Transverse colon (tissue), 4 donors: ENCODE data around the gene HAUS3. TPM values are rescaled to one million over a fixed set of nuclear protein-coding genes. Genes with fewer than 3 reads are reported as not detected.
"Not testable (repeated sequence)": the region's sequence is repeated elsewhere in the genome, so short reads cannot be mapped to it uniquely, and the experiment has no call there.

Experiments
- DNase-seq: peaks from one replicate; pipeline ENCODE4 v3.0.0-alpha.2; 2019
- H3K27ac ChIP-seq, 4 donors: fragments of 200-600 bp; sonication (generic); 2 replicates each; pipeline ENCODE4 v1.5.1; 2016 to 2018; ENCODE audit warnings: inconsistent platforms in 4 of 4
- H3K27me3 ChIP-seq: fragments of 200-600 bp; sonication (generic); 2 replicates; pipeline ENCODE4 v1.5.1; 2017; ENCODE audit warnings: inconsistent platforms
- H3K36me3 ChIP-seq, 4 donors: fragments of 200-600 bp; sonication (generic); 2 replicates each; pipeline ENCODE4 v1.5.1; 2017 to 2019; ENCODE audit warnings: inconsistent platforms in 4 of 4
- H3K4me1 ChIP-seq, 4 donors: fragments of 200-600 bp; sonication (generic); 2 replicates each; pipeline ENCODE4 v1.5.1; 2017 to 2020; ENCODE audit warnings: inconsistent platforms in 4 of 4
- H3K4me3 ChIP-seq, 4 donors: fragments of 200-600 bp; sonication (generic); 1 replicate in 1 of 4; 2 replicates in 3 of 4; pipeline versions ENCODE4 v1.5.1 to v1.6.1; 2017 to 2019; ENCODE audit warnings: inconsistent platforms in 4 of 4
- H3K9me3 ChIP-seq, 2 donors: fragments of 200-600 bp; sonication (generic); 2 replicates each; pipeline ENCODE4 v1.5.1; 2017 to 2019; ENCODE audit warnings: inconsistent platforms in 2 of 2
- CTCF ChIP-seq, 5 experiments: fragments of 200-600 bp in 3 of 5; fragments of 450-650 bp in 2 of 5; sonication (generic) in 3 of 5; IDR thresholded peaks; 1 replicate in 2 of 5; 2 replicates in 3 of 5; pipeline ENCODE4 v1.5.1; 2016 to 2017; ENCODE audit warnings: antibody characterized with exemption in 5 of 5, inconsistent platforms in 3 of 5, mild to moderate bottlenecking in 2 of 5, moderate library complexity in 1 of 5
- EP300 ChIP-seq: sonication (generic); formaldehyde crosslinking; IDR thresholded peaks from one replicate; pipeline ENCODE4 v1.6.1; 2017; ENCODE audit warnings: antibody characterized with exemption, low read depth
- POLR2A ChIP-seq: fragments of 450-650 bp; IDR thresholded peaks from one replicate; pipeline ENCODE4 v1.6.1; 2016; ENCODE audit warnings: antibody characterized with exemption, mild to moderate bottlenecking, moderate library complexity
- POLR2AphosphoS5 ChIP-seq, 3 donors: sonication (generic); formaldehyde crosslinking; IDR thresholded peaks; one replicate each; pipeline ENCODE4 v1.6.1; 2016; ENCODE audit warnings: antibody characterized with exemption in 3 of 3
- WGBS, 2 donors: methylation state at CpG; one replicate each; pipeline ENCODE4 v1.1.5; 2018; ENCODE audit warnings: low coverage in 1 of 2; 5-methylcytosine and 5-hydroxymethylcytosine counted together
- in situ Hi-C, 4 donors: fragments of 200-750 bp; cut with MboI; loops; one replicate each; pipeline versions ENCODE4 v1.15.0 to v1.15.1; 2017; ENCODE audit warnings: low sequenced_read_pairs in 3 of 4, low pct_ligation_motif_present in 1 of 4, low pct_unique_long_range_greater_than_20kb in 1 of 4
- intact Hi-C: fragments of 100-400 bp; cut with DNase I; formaldehyde crosslinking; loops from one replicate; pipeline ENCODE4 v1.15.1; 2023; ENCODE audit warnings: low total_unique reads
- total RNA-seq, 4 donors: library from RNA; depleted of rRNA; stranded (reverse); fragments of >200 nt; gene quantifications; one replicate each; pipeline ENCODE4 v1.1.0, GENCODE V29; 2016

HAUS3 gene
- total RNA-seq, 4 donors from 2014 or later, result 2.0 to 18.0 (median 11.3) TPM

GRCh38 chr4:2212831-2213230 lies 29.1 kb downstream of the HAUS3 start:
- in situ Hi-C loops, result loop anchor here in 1 of 4 donors (25.0 kb wide), 1 partner anchor 224 kb away; no protein-coding TSS in a partner anchor
- WGBS, 2 donors, result 58 to 79% methylated on average over 1 of the region's 1 CpG
- no peak for DNase-seq
- no peaks in the 10 kb centered on the region for H3K9me3 ChIP-seq
- TF ChIP-seq CTCF (IDR thresholded peaks at IDR 0.05) (no peak), EP300 (no peak), POLR2AphosphoS5 (IDR thresholded peaks at IDR 0.05) (no peak), POLR2A (no peak)
- intact Hi-C loops, result loop anchor here (10.0 kb wide), 1 partner anchor 232 kb away; no protein-coding TSS in a partner anchor
- H3K27me3 ChIP-seq, result no peaks in the 10 kb centered on the region
- no peaks in the 10 kb centered on the region for H3K4me1 ChIP-seq
- H3K27ac ChIP-seq, result no peak overlapping the region
- no peak overlapping the region for H3K4me3 ChIP-seq
- H3K36me3 ChIP-seq, result no peaks in the 10 kb centered on the region

- H3K27ac ChIP-seq, H3K9me3 ChIP-seq, H3K4me1 ChIP-seq, H3K4me3 ChIP-seq, H3K27me3 ChIP-seq, intact Hi-C loops, H3K36me3 ChIP-seq, DNase-seq: not testable (repeated sequence)
- in situ Hi-C loops, result loop anchor here in 1 of 4 donors (25.0 kb wide), 1 partner anchor 235 kb away; no protein-coding TSS in a partner anchor
- WGBS, 2 donors, result 97 to 100% methylated on average over 1 of the region's 1 CpG
These were observed 39.1 kb downstream of the HAUS3 start for GRCh38 chr4:2202789-2203188.

GRCh38 chr4:2194496-2194895 lies 47.4 kb downstream of the HAUS3 start:
- Histone ChIP-seq H3K4me1 (no peaks in the 10 kb centered on the region), H3K27ac (no peak overlapping the region), H3K9me3 (no peaks in the 10 kb centered on the region), H3K4me3 (no peak overlapping the region), H3K27me3 (no peaks in the 10 kb centered on the region), H3K36me3 (no peaks in the 10 kb centered on the region)
- TF ChIP-seq POLR2A, result no peak
- TF ChIP-seq CTCF (IDR thresholded peaks at IDR 0.05), result no peak
- in situ Hi-C loops (loop anchor here in 2 of 4 donors (25.0 kb wide), 3 partner anchors 232 to 382 kb away; no protein-coding TSS in a partner anchor), intact Hi-C loops (no loop called here)
- DNase-seq, result no peak
- 90 to 92% methylated on average over 2 to 4 of the region's 4 CpGs for WGBS, 2 donors

GRCh38 chr4:2193326-2193725 lies 48.6 kb downstream of the HAUS3 start:
- Histone ChIP-seq H3K27me3 (no peaks in the 10 kb centered on the region), H3K9me3 (no peaks in the 10 kb centered on the region), H3K36me3 (no peaks in the 10 kb centered on the region), H3K4me1 (no peaks in the 10 kb centered on the region), H3K4me3 (no peak overlapping the region), H3K27ac (no peak overlapping the region)
- intact Hi-C loops (no loop called here), in situ Hi-C loops (loop anchor here in 2 of 4 donors (25.0 kb wide), 3 partner anchors 231 to 381 kb away; no protein-coding TSS in a partner anchor)
- no peak for TF ChIP-seq POLR2A
- no peak for TF ChIP-seq CTCF (IDR thresholded peaks at IDR 0.05)
- TF ChIP-seq POLR2AphosphoS5 (IDR thresholded peaks at IDR 0.05), result no peak
- TF ChIP-seq EP300, result no peak
- no peak for DNase-seq
- WGBS, 2 donors, result 76 to 83% methylated on average over 4 to 7 of the region's 7 CpGs

GRCh38 chr4:2186865-2187172 lies 55.1 kb downstream of the HAUS3 start:
- Histone ChIP-seq H3K36me3 (no peaks in the 10 kb centered on the region), H3K27ac (no peak overlapping the region), H3K9me3 (no peaks in the 10 kb centered on the region), H3K4me3 (no peak overlapping the region), H3K27me3 (no peaks in the 10 kb centered on the region), H3K4me1 (no peaks in the 10 kb centered on the region)
- intact Hi-C loops, result no loop called here
- no peak for TF ChIP-seq EP300
- TF ChIP-seq POLR2AphosphoS5 (IDR thresholded peaks at IDR 0.05), result no peak
- TF ChIP-seq POLR2A, result no peak
- no peak for TF ChIP-seq CTCF (IDR thresholded peaks at IDR 0.05)
- in situ Hi-C loops, result loop anchor here in 2 of 4 donors (25.0 kb wide), 3 partner anchors 225 to 375 kb away; no protein-coding TSS in a partner anchor
- DNase-seq, result no peak
